HepG2 (cell line): ENCODE measurements around the gene MED23. TPM values are rescaled to one million over a fixed set of nuclear protein-coding genes. Genes with fewer than 3 reads are reported as not detected.

Experiments
- AFF4 ChIP-seq: sonication (generic); formaldehyde crosslinking; IDR thresholded peaks from 2 replicates; pipeline ENCODE4 v1.4.0; 2020; ENCODE audit warnings: missing genetic modification reagents
- ARID5B ChIP-seq: IDR thresholded peaks from 2 replicates; pipeline ENCODE4 v1.4.0; 2020; ENCODE audit warnings: mild to moderate bottlenecking, missing genetic modification reagents
- CEBPB ChIP-seq: IDR thresholded peaks from 2 replicates; pipeline ENCODE4 v1.6.1; 2011; ENCODE audit warnings: low read depth, low read length, improper control_type of control experiment, borderline replicate concordance
- MEIS1 ChIP-seq: sonication (generic); formaldehyde crosslinking; IDR thresholded peaks from 2 replicates; pipeline ENCODE4 v1.9.0; 2021; ENCODE audit warnings: mild to moderate bottlenecking, missing genetic modification reagents, moderate library complexity, borderline replicate concordance
- SP4 ChIP-seq: sonication (generic); formaldehyde crosslinking; IDR thresholded peaks from 2 replicates; pipeline ENCODE4 v1.8.1; 2023; ENCODE audit warnings: mild to moderate bottlenecking, missing genetic modification reagents
- YY1 ChIP-seq: IDR thresholded peaks from 2 replicates; pipeline ENCODE4 v1.6.1; 2011; ENCODE audit warnings: low read length, low read depth, moderate library complexity, mild to moderate bottlenecking; ENCODE audit not compliant: insufficient read depth, insufficient replicate concordance
- ZBTB10 ChIP-seq: sonication (generic); formaldehyde crosslinking; IDR thresholded peaks from 2 replicates; pipeline ENCODE4 v1.4.0; 2020; ENCODE audit warnings: missing genetic modification reagents, borderline replicate concordance
- ZBTB26 ChIP-seq: IDR thresholded peaks from 2 replicates; pipeline ENCODE4 v1.6.1; 2016; ENCODE audit warnings: missing compliant biosample characterization, missing genetic modification reagents, borderline replicate concordance
- ZNF138 ChIP-seq: sonication (generic); formaldehyde crosslinking; IDR thresholded peaks from 2 replicates; pipeline ENCODE4 v1.5.0; 2020; ENCODE audit warnings: mild to moderate bottlenecking, low read depth, missing genetic modification reagents
- ZNF510 ChIP-seq: sonication (generic); formaldehyde crosslinking; IDR thresholded peaks from 2 replicates; pipeline ENCODE4 v1.4.0; 2020; ENCODE audit warnings: low read depth, mild to moderate bottlenecking, missing genetic modification reagents
- ZNF724P ChIP-seq: sonication (generic); formaldehyde crosslinking; IDR thresholded peaks from 2 replicates; pipeline ENCODE4 v1.8.0; 2022; ENCODE audit warnings: missing genetic modification reagents, borderline replicate concordance
- polyA plus RNA-seq, 8 experiments: library from polyadenylated mRNA; depleted of rRNA in 3 of 8; stranded (reverse) in 7 of 8; unstranded in 1 of 8; fragments of >200 nt; fragmentation: Illumina TruSeq in 4 of 8; extraction: Trizol in 4 of 8; gene quantifications; 2 replicates each; pipeline versions ENCODE4 v1.2.1 to v1.2.3, GENCODE V29; 2011 to 2016; ENCODE audit warnings: low read depth in 4 of 8, missing spikeins in 1 of 8, mixed read lengths in 1 of 8; ENCODE audit not compliant: insufficient read depth in 1 of 8
- total RNA-seq, 5 experiments: library from RNA; depleted of rRNA; stranded (reverse); fragments of >200 nt; fragmentation: Illumina TruSeq; extraction: Trizol; gene quantifications; 2 replicates each; pipeline ENCODE4 v1.2.3, GENCODE V29; 2016; ENCODE audit warnings: low read depth in 1 of 5

Gene MED23
- total and polyA plus RNA-seq, 2 of the 13 experiments (the other 11 are each of a cell fraction or from before 2014, with no cell fraction given) = 34.9 to 50.5 TPM

GRCh38 chr6:131657222-131657621 is 29.2 kb upstream of the MED23 start (continued):
- TF ChIP-seq AFF4 (CRISPR knock-in tag) (no peak), ZBTB10 (CRISPR knock-in tag) (no peak), YY1 (no peak), ZBTB26 (no peak), ZNF510 (CRISPR knock-in tag) (no peak), CEBPB (no peak; the same call in 1 of the 2 replicates), ARID5B (CRISPR knock-in tag) (no peak), MEIS1 (CRISPR knock-in tag) (no peak), ZNF724P (CRISPR knock-in tag) (no peak), SP4 (CRISPR knock-in tag) (no peak), ZNF138 (CRISPR knock-in tag) (no peak)
